CD4-positive, alpha-beta T cell treated with Interleukin-10 for 1 hour (primary cell): ENCODE data around the gene CTXN3.
"Not testable (repeated sequence)": the region's sequence is repeated elsewhere in the genome, so short reads cannot be mapped to it uniquely, and the experiment has no call there.

Experiments used
- DNase-seq: peaks from one replicate; pipeline ENCODE4 v3.0.0-alpha.2; 2020

CTXN3 gene

GRCh38 chr5:127652952-127653611 is 4.2 kb downstream of the CTXN3 start:
- DNase-seq, result no peak

- no peak for DNase-seq
Measured at GRCh38 chr5:127656825-127657224, 7.9 kb downstream of the CTXN3 start.

- no peak for DNase-seq
Measured at GRCh38 chr5:127660047-127660733, 11.3 kb downstream of the CTXN3 start.

GRCh38 chr5:127664093-127664492 is 15.2 kb downstream of the CTXN3 start:
- no peak for DNase-seq

- no peak for DNase-seq
Measured at GRCh38 chr5:127665641-127666040, 16.8 kb downstream of the CTXN3 start.

GRCh38 chr5:127666043-127666716 is 17.3 kb downstream of the CTXN3 start:
- no peak for DNase-seq

- no peak for DNase-seq
Measured at GRCh38 chr5:127667926-127668325, 19.0 kb downstream of the CTXN3 start.

- DNase-seq, result no peak
Measured at GRCh38 chr5:127671218-127671617, 22.3 kb downstream of the CTXN3 start.

- DNase-seq, result no peak
Measured at GRCh38 chr5:127673117-127673800, 24.4 kb downstream of the CTXN3 start.

GRCh38 chr5:127676951-127677350 is 28.1 kb downstream of the CTXN3 start:
- DNase-seq, result not testable (repeated sequence)

GRCh38 chr5:127679691-127680330 is 30.9 kb downstream of the CTXN3 start:
- DNase-seq, result not testable (repeated sequence)

GRCh38 chr5:127680595-127680994 is 31.7 kb downstream of the CTXN3 start:
- DNase-seq, result no peak

GRCh38 chr5:127683008-127683407 is 34.1 kb downstream of the CTXN3 start:
- DNase-seq, result no peak

GRCh38 chr5:127684726-127685467 is 36.0 kb downstream of the CTXN3 start:
- no peak for DNase-seq

- DNase-seq, result no peak
Measured at GRCh38 chr5:127685662-127686061, 36.8 kb downstream of the CTXN3 start.

- no peak for DNase-seq
Measured at GRCh38 chr5:127686424-127686823, 37.5 kb downstream of the CTXN3 start.

GRCh38 chr5:127694518-127695171 is 45.8 kb downstream of the CTXN3 start:
- DNase-seq, result no peak

GRCh38 chr5:127695346-127695745 is 46.5 kb downstream of the CTXN3 start:
- no peak for DNase-seq

GRCh38 chr5:127696683-127697082 is 47.8 kb downstream of the CTXN3 start:
- no peak for DNase-seq

GRCh38 chr5:127697894-127698600 is 49.2 kb downstream of the CTXN3 start:
- DNase-seq, result no peak

GRCh38 chr5:127699416-127699815 is 50.5 kb downstream of the CTXN3 start:
- DNase-seq, result no peak
